GM21367 (cell line): Measurements from ENCODE around the gene SPTLC1.

Experiments
- ATAC-seq: cut with Tn5 transposase; IDR thresholded peaks from one replicate; pipeline ENCODE4 v1.9.1; 2021; ENCODE audit not compliant: unreplicated experiment

SPTLC1 gene

DNA sequence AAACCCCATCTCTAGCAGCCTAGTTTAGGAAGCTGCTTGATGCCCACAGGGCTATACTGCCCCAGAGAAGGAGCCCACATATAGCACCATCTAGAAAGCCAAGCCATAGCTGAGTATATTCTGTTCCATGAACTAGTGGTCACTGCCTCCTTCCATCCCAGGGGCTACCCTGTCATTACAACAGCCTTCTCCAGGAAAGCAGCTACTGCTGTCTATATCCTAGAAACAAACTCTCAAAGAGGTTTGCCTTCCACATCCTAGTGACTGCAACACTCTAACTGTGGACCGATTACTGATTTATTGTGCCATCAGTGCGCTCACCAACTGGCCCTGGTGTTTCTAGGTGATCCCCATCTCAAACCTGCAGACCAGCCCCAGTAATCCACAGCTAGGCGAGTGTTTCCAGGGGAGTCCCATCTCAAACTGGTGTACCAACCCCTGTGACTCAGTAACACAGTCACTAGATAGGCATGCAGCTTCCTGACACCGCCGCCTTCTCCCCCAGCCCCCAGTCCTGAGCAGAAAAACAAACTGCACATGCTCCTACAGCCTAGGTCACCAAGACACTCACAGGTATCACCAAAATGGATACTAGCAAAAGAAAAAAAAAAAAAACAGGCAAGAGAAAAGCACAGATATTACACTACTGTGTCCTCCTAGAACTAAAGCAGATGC, 14.8 kb downstream of the SPTLC1 start:
- ATAC-seq = no peak

DNA sequence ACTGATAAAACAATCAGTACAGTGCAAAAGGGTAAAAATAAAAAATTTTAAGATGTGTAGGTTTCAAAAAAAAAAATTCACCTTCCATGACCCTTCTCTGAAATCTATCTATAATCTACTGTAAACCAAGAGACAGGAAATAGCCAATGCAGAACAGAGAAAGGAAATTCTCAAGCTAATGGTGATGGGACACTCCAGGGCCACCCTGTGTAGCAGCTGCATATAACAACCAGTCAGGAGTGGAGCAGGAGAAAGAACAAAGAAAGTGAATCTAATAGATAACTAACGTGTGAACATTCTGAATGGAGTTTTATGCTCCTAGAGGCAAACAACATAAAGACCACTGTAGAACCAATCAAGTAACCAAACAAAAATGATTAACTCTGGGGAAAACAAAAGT, 16.6 kb downstream of the SPTLC1 start:
- peak; percentile 47 for ATAC-seq

DNA sequence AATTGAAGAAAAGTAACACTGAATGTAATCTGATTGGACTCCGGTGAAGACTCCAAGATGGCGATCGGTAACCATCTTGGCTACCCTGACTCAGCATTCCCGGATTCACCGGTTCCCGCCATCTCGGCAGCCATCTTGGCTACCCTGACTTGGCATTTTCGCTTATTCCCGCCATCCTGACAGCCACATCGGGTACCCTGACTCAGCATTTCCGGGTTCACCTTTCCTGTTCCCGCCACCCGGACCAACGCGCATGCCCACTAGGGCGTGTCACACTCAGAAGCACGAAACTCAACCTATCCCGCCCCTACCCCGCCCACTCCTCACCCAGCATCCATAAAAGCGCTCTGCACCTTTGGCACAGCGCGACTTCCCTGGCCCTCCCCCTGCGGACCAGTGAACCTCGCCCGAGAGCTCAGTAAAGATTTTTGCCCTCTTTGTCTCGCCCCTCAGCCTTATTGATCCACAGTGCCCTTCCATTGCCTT, 17.2 kb downstream of the SPTLC1 start:
- ATAC-seq = no peak

DNA sequence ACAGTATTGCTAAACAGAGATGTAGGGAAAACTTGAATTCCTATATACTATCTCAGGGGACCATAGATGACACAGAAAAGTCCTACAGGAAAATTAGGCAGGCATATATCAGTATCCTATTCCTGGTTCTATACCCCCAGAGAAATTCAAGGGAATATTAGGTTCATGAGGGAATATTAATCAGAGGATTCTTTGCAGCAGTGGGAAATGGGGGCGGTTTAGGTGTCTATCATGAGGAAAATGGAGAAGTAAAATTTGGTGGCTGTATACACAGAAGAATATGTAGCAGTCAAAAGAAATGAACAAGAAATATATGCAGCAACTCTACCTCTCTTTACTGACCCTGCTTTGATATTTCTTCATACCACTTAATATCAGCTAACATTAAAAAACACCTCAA, 20.0 kb downstream of the SPTLC1 start:
- no peak for ATAC-seq

DNA sequence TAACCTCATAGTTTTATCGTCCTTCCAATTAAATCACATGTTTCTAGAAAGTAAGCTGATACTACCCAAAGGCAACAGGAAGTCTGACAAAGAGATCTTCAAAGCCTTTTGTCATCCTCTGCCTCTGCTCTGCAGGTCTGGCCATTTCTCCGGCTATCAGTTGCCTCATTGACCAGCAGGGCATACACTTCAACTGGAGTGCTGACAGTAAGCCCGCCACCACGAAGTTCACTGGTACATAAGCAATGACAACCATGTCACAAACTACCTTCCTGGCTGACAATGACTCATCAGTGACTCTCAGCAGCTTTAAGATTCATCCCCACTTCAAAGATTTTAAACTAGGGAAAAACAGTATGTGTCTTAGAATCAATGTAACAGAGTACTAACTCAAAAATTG, 20.6 kb downstream of the SPTLC1 start:
- ATAC-seq = no peak

DNA sequence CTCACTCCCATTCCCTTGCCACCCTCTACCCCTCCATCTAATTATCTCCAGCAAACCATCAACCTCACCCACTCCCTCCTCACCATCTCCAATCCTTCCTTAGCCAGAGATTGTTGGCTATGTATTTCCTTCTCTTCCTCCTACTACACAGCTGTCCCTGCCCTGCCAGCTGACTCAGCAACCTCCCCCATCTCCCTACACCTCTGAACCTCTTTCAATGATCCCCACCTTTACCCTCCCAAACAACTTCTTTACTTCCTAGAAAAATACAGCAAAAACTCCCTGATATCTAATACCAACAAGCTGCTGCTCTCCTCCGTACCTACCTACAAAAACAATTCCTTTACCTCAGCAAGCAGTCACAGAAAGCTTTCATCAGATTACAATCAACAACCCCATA, 37.3 kb downstream of the SPTLC1 start:
- ATAC-seq = no peak

DNA sequence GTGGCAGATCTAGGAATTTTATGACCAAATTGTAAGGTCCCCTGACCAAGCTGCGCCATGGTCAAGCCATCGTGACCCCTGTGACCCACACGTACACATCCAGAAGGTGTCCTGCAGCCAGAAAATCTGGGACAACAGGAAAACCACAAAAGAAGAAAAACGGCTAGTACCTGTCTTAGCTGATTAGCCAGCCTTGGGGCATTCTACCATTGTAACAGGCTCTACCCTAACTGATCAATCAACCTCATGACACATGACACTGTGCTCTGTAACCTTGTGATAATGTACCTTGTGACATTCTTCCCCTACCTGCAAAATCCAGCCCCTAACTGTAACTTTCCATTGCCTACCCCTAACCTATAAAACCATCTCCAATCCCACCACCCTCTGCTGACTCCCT, 43.6 kb downstream of the SPTLC1 start:
- ATAC-seq = no peak

DNA sequence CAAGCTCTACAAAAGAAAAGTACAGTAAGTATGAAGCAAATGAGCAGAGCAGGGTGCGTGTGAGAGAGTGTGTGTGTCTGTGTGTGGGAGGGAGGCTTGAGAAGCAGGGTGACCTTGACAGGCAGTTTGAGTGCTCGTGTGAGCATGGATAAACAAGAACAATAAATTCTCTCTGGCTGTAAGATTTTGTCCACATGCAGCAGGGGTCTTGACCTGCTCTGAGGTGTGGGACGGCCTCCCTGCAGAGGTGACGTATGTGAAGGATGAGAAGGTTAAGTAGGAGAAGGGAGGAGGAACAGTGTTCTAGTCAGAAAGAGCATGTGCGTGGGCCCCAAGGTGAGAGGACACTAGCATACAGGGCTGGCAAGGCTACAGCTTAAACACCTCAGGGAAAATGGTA, 49.0 kb downstream of the SPTLC1 start:
- no peak for ATAC-seq

DNA sequence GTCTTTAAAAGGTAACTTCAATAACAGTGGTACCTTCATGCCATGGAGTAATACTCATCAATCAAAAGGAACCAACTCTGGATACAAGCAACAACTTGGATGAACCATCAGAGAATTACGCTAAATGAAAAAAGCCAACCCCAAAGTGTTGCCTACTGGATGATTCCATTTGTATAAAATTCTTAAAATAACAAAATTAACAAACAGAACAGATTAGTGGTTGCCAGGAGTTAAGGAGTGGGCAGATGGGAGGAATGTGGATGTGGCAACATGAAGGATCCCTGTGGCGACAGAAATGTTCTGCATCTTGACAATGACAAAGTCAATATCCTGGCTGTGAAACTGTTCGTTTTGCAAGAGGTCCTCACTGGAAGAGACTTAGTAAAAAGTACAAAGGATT, 50.5 kb downstream of the SPTLC1 start:
- no peak for ATAC-seq

DNA sequence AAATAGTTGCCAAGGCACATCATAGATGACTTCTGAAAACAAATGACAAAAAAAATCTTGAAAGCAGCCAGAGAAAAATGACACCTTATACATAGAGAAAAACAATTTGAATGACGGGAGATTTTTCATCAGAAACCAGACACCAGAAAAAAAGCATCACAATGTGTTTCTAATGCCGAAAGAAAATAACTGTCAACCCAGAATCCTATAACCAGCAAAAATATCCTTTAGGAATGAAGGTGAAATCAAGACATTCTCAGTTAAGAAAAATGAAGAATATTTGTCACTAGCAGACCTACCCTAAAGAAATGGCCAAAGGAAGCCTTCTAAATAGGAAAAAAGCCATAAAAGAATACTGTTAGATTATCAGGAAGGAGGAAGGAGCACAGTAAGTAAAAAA, 54.0 kb downstream of the SPTLC1 start:
- no peak for ATAC-seq

DNA sequence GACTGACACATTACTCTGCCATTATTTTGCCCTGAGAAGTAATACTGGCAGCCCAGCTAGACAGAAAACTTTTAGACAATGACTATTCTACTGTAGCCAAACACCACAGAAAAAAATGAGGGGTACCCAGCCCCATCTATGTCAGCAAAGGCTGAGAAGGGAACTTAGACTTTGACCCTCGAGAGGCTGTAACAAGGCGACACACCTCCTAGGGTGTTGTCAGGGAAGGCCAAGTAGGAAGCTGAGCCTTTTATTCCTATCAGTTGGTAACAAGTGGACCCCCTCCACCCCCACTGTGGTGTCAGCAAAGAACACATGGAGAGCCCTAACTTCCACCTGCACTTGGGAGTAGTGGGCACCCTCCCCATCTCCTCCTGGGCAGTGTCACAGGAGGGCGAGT, 55.6 kb downstream of the SPTLC1 start:
- ATAC-seq = no peak

DNA sequence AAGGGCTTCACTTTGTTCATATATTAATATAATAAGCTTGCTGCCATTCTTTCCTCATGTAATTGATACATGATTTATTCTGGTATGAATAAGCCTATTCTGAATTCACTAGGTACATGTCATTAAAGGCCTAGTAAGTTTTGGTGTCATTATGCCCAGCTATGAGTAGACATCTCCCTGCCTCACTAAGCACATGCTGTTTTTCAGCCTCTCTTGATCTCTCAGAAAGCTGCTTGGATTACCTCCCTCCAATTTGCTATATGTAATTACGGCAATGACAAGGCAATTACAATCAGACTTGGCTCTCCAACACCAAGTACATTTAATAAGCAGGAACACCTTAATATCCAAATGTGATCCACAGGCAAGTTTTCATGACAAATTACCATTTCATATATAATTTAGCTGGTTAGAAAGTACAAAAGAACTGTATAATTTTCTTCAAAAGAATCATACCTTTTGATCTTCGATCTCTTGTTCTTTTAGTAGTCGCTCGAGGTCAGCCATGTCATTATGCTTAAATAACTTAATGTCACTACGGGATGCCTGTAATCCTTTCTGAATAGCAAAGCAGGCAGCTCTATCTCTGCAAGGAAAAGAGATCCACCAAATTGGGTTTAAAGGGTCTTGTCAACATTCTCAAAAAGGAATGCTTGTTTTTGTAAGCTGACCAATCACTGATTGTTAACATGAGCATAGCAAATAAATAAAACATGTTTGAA, 56.3 kb downstream of the SPTLC1 start:
- ATAC-seq = no peak

DNA sequence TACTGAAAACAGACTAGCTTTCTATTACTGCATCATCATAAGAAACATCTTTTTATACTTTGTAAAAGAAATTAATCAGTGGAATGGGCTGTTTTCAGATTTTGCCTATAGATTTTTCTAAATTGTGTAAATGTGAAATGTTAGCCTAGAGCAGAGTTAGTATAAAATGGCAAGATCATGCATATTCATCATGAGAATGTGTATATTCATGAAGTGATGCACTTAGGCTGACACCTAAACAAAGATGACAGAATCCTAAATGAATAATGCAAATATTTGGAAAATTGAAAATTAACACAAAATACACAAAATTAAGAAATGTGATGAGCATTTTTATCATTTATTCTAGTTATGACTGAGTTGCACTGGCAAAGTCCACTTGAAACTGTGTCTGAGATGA, 57.2 kb downstream of the SPTLC1 start:
- ATAC-seq = no peak

DNA sequence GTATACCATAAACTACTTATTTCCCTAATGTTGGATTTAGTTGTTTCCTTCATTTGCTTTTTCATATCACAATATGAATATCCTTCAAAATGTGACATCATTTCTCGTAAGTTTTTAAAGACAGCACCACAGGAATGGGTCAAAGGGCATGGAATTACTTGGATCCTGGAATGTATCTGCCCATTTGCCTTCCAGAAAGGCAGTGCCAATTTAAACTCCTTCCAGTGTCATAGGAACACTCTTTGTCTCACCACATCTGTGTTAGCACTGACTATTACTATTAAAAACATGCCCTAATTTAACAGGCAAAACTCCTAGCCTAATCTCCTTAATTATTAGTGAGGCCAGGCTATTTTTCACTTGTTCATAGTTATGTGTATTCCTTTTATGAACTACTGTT, 58.0 kb downstream of the SPTLC1 start:
- no peak for ATAC-seq

DNA sequence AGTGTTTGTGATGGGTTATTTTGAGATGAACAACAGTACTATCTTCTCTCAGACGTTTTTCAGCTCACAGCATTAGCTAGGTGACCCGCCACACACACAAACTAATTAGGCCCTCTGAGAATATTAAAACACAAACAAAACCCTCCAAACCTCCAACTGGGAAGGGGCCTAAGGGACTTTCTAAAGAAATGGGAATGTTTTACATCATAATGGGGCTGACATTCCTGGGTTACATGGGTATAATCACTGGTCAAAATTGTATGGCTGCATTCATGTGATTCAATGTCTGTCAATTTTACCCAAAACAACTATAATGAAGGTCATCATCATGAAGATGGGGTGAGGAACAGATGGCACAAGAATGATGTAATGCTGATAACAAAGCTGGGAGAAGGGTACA, 59.6 kb downstream of the SPTLC1 start:
- ATAC-seq = no peak

DNA sequence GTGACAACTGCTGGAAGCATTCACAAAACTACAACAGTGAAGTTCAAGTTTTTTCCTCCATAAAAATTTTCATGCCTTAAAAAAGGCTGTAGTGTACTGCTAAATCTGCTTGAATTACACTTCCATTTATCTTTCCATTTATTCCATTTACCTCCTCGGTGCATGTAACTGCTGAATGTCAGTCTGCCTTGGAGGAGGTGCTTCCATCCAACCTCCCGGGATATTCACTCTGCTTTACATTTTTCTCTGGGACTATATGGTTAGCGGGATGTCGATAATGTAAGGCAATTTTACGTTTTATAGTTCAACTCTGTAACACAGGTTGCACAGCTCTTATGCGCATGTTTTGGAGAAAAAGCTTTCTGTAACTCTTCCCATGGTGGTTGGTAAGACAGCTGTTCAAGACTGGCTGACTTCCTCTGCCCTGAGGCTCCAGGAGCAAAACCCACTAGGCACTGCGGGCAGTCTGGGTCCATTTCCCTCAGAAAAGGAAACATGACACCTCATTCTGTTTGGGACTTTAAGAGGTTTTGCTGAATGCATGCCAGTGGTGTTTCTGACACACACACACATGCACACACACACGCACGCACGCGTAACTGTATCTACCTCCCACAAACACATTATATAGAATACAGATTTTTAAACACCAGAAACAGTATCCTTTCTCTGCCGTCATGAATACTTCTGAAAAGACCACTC, 66.1 kb downstream of the SPTLC1 start:
- ATAC-seq = no peak

DNA sequence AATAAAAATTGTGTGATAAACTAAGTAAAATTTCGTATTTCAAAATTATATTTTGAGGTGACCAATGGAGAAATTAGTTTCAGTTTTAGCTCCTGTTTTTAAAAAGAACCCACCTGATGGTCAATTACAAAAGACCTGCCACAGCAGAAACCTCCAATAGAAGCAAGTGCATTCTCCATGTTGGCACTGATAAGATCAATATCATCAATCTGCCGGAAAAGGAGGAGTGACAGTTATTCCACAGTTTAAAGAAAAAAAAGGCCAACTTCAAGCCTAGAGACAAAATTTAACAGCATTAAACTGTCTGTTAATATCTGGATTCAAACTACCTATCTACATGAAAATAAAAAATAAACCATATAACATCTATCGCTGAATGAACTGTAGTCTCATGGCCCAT, 67.7 kb downstream of the SPTLC1 start:
- ATAC-seq = no peak

DNA sequence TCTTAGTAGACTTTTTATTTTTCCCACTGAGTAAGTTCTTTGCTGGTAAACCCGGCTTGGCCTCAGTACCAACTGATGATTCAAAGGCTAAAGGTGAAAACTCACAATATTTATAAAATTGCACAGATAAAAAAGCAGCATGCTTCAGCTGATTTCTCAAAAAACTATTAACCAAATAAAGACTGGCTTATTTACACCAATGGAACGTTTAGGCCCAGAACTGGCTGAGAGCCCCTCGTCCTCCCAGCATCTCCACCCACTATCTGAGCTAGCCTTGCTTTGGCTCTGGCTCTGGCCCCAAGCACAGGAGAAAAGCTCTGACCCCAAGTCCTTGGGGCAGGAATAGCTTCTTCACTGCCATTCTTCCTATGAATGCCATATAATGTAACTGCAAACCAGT, 68.5 kb downstream of the SPTLC1 start:
- no peak for ATAC-seq

DNA sequence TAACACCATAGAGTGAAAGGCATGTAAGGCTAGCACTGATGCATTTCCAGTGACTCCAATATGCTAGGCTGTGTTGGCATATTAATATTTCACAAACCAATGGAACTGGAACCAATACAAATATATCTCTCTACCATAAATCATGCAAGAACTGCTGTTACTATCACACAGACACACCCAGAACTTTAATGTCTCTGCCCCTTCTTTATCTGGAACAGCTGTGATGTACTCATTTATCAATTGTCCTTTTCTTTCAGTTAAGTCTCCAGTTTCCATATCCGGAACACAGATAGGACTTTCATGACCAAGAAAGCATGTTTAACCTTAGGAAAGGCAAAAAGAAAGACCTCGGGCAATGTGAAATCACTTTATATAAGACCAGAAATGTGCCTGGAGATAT, 70.3 kb downstream of the SPTLC1 start:
- no peak for ATAC-seq

DNA sequence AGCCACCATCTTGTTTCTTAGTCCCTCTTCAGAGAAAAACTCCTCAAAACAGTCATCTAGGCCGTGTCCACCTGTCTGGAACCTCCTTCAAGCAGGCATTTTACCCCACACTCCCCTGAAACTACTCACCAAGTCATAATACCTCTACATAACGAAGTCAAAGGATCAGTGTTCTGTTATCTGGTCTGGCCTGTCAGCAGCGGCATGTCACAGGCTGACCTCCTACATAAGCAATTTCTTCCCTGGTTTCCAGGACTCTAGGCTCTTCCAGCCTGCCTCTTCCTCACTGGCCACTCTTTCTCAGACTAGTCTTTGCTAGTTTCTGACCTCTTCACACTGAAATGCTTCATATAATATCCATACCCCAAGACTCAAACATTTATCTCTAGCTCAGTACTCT, 72.2 kb downstream of the SPTLC1 start:
- ATAC-seq = no peak

DNA sequence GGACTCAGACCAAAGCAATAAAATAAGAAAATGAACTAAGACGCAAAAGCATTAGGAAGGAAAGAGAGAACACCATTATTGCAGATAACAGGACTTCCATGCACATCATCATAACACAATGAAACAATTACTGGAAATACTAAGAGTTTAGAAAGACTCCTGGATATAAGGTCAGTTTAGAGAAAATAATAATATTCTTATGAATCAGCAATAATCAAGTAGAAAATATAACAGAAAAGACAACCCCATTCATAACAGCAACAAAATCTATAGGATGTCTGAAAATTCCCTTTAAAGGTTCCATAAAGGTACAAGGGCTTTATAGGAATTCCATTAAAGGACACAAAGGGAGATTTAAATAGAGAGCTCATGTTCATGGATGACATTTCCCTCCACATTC, 73.0 kb downstream of the SPTLC1 start:
- ATAC-seq = no peak

DNA sequence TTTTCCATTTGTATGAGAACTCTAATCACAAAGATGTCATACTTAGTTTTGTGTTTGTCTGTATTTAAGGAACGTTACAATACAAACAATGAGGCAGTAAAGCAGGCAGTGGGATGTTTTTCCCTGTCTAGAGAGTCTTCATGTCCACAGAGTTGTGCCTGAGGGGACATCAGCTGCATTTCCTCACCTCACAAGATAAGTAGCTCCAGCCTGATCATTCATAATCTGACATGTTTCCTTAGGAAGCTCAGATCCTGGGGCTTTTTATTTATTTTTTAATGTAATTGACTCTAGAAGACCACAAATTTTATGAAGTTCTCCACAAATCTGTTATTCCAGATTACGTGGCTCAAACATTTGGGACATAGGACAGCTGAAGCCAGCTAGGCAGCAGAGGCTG, 78.5 kb downstream of the SPTLC1 start:
- no peak for ATAC-seq
